GM19238 (cell line): ENCODE measurements around the gene KLHL17.
"Not testable (repeated sequence)": the region's sequence is repeated elsewhere in the genome, so short reads cannot be mapped to it uniquely, and the experiment has no call there.

Experiments used
- DNase-seq: peaks from one replicate; pipeline ENCODE4 v3.0.0; 2011; ENCODE audit warnings: low spot score; ENCODE audit not compliant: insufficient read length

The KLHL17 gene

DNA sequence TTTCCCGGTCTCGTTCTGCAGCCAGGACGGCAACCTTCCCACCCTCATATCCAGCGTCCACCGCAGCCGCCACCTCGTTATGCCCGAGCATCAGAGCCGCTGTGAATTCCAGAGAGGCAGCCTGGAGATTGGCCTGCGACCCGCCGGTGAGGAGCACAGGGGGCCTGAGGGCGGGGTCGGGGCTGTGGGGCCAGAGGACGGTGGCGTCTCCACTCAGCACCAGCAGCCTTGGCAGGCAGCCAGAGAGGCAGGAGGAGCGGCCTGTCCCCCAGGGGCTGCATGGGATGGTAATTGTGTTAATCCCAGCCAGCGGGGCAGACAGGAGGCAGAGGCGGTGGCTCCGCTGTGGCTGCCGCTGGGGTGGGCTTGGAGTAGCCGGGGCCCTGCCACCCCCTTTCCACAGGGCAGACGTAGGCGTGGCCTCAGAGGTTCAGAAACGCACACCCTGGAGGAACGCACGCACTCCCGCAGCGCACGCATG lies 24.6 kb upstream of the KLHL17 start:
- DNase-seq: no peak

DNA sequence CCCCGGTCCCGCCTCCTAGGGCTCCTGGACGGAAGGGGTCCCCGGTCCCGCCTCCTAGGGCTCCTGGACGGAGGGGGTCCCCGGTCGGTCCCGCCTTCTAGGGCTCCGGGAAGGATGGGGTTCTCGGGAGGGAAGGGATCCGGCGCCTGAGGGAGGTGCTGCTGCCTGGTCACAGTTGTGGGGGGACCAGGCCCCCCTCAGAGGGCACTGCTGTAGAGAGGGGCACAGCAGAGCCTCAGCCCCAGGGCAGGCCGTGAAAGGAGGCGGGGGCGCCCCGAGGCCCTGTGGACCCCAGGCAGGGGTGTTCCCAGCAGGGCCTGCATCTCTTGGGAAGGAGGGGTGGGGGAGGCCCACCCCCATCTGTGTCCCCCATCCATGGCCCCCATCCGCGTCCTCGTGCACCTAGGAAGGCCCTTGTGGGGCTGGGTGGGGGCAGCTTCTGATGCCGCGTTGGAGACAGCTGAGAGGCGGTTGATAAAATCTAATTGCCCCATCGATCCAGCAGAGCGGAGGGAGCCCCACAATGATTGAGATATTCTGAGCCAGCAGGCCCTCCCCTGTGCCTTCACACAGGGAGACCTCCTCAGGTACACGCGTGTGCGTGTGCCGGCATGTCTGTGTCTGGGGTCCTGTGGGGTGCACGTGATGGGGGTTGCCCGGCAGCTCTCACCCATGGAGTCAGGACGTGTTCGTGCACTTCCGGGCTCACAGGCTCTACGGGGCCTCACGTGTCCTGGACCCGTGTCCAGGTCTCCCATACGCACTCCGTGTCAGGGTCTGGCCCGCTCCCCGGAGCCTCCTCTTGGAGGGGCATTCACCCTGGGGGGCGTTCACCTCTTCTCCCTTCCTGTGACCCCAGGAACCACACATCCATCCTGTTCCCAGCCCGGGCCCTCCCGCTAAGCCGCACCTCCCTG lies 23.8 kb upstream of the KLHL17 start:
- no peak for DNase-seq

DNA sequence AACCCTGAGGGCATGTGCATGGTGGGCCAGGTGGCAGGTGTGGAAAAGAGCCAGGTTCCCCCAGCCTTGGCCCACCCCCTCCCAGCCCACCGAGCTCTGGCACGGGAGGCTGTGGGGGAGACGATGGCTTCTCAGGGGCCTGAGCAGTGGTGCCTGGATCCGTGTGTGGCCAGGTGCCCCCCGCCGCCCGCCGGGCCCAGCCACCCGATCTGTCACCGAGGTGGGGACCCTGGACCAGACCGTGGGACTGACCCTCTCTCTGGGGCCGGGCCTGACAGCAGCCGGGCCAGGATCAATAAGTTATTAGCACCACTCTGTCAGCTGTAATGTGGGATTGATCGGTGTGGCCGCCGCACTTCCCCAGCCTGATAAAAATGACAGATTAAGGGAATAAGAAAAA lies 22.9 kb upstream of the KLHL17 start:
- DNase-seq: no peak

- DNase-seq: no peak
Observed at GRCh38 chr1:938088-938683, 22.2 kb upstream of the KLHL17 start.

- DNase-seq: no peak
Observed at GRCh38 chr1:938711-939489, 21.5 kb upstream of the KLHL17 start.

GRCh38 chr1:939511-940106 lies 20.8 kb upstream of the KLHL17 start:
- DNase-seq: no peak

DNA sequence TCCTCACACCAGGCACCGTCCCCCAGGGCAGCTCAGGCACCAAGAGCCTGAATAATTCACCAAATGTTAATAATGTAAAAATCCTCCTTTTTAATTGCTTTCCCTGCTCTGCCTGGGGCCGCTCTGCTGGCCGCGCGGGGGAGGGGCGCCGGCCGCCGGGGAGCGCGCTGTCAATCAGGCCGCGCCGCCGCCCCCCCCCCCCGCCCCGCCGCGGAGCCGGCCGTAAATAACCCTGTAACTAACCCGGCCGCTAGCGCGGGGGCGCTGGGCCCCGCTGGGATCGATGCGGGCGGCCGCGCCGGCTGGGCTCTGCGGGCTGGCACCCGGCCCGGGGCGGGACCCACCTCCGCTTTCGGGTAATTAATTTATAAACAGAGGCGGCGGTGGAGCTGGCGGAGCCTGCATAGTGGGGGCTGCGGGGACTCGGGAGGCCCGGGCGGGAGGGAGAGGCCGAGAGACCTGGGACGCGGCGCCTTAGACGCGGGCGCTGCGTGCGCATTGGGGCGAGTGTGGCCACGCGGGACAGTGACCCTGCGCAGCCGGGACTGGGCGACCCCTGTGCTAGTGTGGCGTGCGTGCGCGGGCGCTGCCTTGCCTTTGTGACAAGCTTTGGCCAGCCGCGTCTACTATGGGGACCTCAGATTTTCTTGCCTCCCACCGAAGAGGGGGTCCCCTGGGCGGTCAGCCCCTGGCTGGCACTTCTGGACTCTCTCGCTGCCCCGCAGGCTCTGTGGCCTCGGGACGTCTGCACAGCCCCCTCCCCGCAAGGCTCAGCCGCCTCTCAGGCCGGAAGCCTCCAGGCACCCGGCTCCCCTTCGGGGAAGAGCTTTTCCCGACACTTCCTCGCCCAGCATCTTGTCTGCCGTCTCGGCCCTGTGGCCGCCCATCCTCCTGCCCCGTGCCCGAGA lies 20.0 kb upstream of the KLHL17 start:
- DNase-seq: no peak

DNA sequence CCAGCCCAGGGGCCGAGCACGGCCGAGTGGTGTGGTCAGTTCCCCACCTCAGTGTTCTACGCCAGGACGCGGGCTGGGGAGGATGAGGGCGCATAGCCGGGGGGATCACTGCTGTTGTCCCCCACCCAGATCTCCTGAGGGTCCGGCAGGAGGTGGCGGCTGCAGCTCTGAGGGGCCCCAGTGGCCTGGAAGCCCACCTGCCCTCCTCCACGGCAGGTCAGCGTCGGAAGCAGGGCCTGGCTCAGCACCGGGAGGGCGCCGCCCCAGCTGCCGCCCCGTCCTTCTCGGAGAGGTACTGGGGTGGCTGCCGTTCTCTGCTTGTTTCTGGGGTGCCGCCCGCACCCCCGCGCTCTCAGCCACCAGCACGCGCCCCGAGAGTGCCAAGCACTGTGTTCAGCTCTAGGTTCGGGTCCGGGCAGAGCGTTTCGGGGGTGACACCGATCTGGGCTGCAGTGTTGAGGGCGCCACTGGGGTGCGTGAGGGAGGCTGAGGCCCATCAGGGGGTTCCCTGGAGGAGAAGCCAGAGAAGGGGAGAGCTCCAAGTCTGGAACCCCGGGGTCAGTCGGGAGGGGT lies 19.3 kb upstream of the KLHL17 start:
- no peak for DNase-seq

GRCh38 chr1:941588-942383 lies 18.6 kb upstream of the KLHL17 start:
- DNase-seq: no peak

- no peak for DNase-seq
Observed at GRCh38 chr1:942411-942821, 18.0 kb upstream of the KLHL17 start.

GRCh38 chr1:942864-943533 lies 17.4 kb upstream of the KLHL17 start:
- no peak for DNase-seq

- no peak for DNase-seq
Observed at GRCh38 chr1:943545-944340, 16.6 kb upstream of the KLHL17 start.

- no peak for DNase-seq
Observed at GRCh38 chr1:944341-945325, 15.8 kb upstream of the KLHL17 start.

GRCh38 chr1:945688-946556 lies 14.5 kb upstream of the KLHL17 start:
- no peak for DNase-seq

DNA sequence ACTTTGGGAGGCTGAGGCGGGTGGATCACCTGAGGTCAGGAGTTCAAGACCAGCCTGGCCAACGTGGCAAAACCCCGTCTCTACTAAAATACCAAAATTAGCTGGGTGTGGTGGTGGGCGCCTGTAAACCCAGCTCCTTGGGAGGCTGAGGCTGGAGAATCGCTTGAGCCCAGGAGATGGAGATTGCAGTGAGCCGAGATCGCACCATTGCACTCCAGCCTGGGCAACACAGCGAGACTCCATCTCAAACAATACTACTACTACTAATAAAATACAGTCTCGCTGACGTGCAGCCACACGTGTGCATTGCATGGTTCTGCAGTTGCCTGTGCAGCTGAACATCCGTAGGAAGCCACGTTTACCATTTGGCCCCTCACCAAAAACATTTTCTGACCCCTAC lies 13.6 kb upstream of the KLHL17 start:
- DNase-seq: not testable (repeated sequence)

GRCh38 chr1:947958-948357 lies 12.4 kb upstream of the KLHL17 start:
- no peak for DNase-seq
